Subcutaneous abdominal adipose tissue (tissue), 5 donors: ENCODE results near the gene PMEPA1.

Experiments
- H3K27ac ChIP-seq: one replicate; pipeline ENCODE4 v1.7.0; 2013; ENCODE audit warnings: low read depth, mild to moderate bottlenecking, inconsistent platforms, low read length, moderate library complexity
- H3K27me3 ChIP-seq, 5 donors: one replicate each; pipeline ENCODE4 v1.7.0; 2013; ENCODE audit warnings: low read length in 5 of 5, inconsistent platforms in 1 of 5; ENCODE audit not compliant: control insufficient read depth in 5 of 5, insufficient read depth in 4 of 5
- H3K36me3 ChIP-seq, 5 donors: one replicate each; pipeline ENCODE4 v1.7.0; 2013; ENCODE audit warnings: low read length in 5 of 5; ENCODE audit not compliant: control insufficient read depth in 5 of 5, insufficient read depth in 5 of 5
- H3K4me1 ChIP-seq, 5 donors: one replicate each; pipeline ENCODE4 v1.7.0; 2013; ENCODE audit warnings: low read length in 5 of 5, mild to moderate bottlenecking in 3 of 5, moderate library complexity in 1 of 5; ENCODE audit not compliant: control insufficient read depth in 5 of 5, insufficient read depth in 5 of 5
- H3K4me3 ChIP-seq, 5 donors: one replicate each; pipeline ENCODE4 v1.7.0; 2013; ENCODE audit warnings: low read length in 5 of 5, low read depth in 1 of 5
- H3K9ac ChIP-seq, 5 donors: one replicate each; pipeline ENCODE4 v1.7.0; 2013; ENCODE audit warnings: low read length in 5 of 5, mild to moderate bottlenecking in 4 of 5, moderate library complexity in 3 of 5
- H3K9me3 ChIP-seq, 5 donors: one replicate each; pipeline ENCODE4 v1.7.0; 2013; ENCODE audit warnings: low read length in 5 of 5; ENCODE audit not compliant: control insufficient read depth in 5 of 5
- donor health status: healthy.
- donor health status: healthy.
- donor health status: healthy.
- donor health status: healthy.
- donor health status: healthy.

Gene PMEPA1

GRCh38 chr20:57615445-57615811, 94.4 kb downstream of the PMEPA1 start:
- H3K9ac ChIP-seq: no peak overlapping the region
- H3K27ac ChIP-seq: no peak overlapping the region
- H3K4me1 ChIP-seq: peaks cover 0 to 27% (median 13%) of the 10 kb centered on the region in 5 donors
- no peaks in the 10 kb centered on the region for H3K9me3 ChIP-seq
- H3K27me3 ChIP-seq: peaks cover 0 to 5% (median 0%) of the 10 kb centered on the region in 5 donors
- peaks cover 0 to 5% (median 0%) of the 10 kb centered on the region in 5 donors for H3K36me3 ChIP-seq
- H3K4me3 ChIP-seq: no peak overlapping the region

- Histone ChIP-seq H3K27ac (no peak overlapping the region), H3K36me3 (peaks cover 0 to 5% (median 0%) of the 10 kb centered on the region in 5 donors), H3K9me3 (no peaks in the 10 kb centered on the region), H3K27me3 (peaks cover 0 to 5% (median 0%) of the 10 kb centered on the region in 5 donors), H3K4me1 (peaks cover 0 to 28% (median 17%) of the 10 kb centered on the region in 5 donors), H3K4me3 (no peak overlapping the region), H3K9ac (no peak overlapping the region)
Observed at GRCh38 chr20:57614490-57615444, 95.0 kb downstream of the PMEPA1 start.

- Histone ChIP-seq H3K4me3 (no peak overlapping the region), H3K27me3 (peaks cover 0 to 7% (median 2%) of the 10 kb centered on the region in 5 donors), H3K27ac (no peak overlapping the region), H3K36me3 (peaks cover 0 to 5% (median 0%) of the 10 kb centered on the region in 5 donors), H3K9ac (no peak overlapping the region), H3K4me1 (peaks cover 0 to 22% (median 12%) of the 10 kb centered on the region in 5 donors), H3K9me3 (no peaks in the 10 kb centered on the region)
Observed at GRCh38 chr20:57613481-57613921, 96.3 kb downstream of the PMEPA1 start.

- H3K9me3 ChIP-seq: no peaks in the 10 kb centered on the region
- peaks cover 0 to 5% (median 0%) of the 10 kb centered on the region in 5 donors for H3K36me3 ChIP-seq
- peaks cover 0 to 18% (median 12%) of the 10 kb centered on the region in 5 donors for H3K4me1 ChIP-seq
- H3K27me3 ChIP-seq: peaks cover 0 to 5% (median 2%) of the 10 kb centered on the region in 5 donors
- no peak overlapping the region for H3K4me3 ChIP-seq
- H3K27ac ChIP-seq: no peak overlapping the region
- H3K9ac ChIP-seq: no peak overlapping the region
Observed at GRCh38 chr20:57612916-57613315, 96.9 kb downstream of the PMEPA1 start.

- H3K36me3 ChIP-seq: peaks cover 0 to 5% (median 0%) of the 10 kb centered on the region in 5 donors
- peaks cover 0 to 18% (median 12%) of the 10 kb centered on the region in 5 donors for H3K4me1 ChIP-seq
- peaks cover 0 to 5% (median 2%) of the 10 kb centered on the region in 5 donors for H3K27me3 ChIP-seq
- no peak overlapping the region for H3K9ac ChIP-seq
- no peak overlapping the region for H3K4me3 ChIP-seq
- no peak overlapping the region for H3K27ac ChIP-seq
- no peaks in the 10 kb centered on the region for H3K9me3 ChIP-seq
Observed at GRCh38 chr20:57612436-57612835, 97.4 kb downstream of the PMEPA1 start.

GRCh38 chr20:57611586-57612311, 98.1 kb downstream of the PMEPA1 start:
- H3K4me1 ChIP-seq: peaks cover 0 to 18% (median 12%) of the 10 kb centered on the region in 5 donors
- H3K27me3 ChIP-seq: peaks cover 0 to 5% (median 2%) of the 10 kb centered on the region in 5 donors
- H3K9ac ChIP-seq: no peak overlapping the region
- H3K27ac ChIP-seq: no peak overlapping the region
- H3K4me3 ChIP-seq: no peak overlapping the region
- no peaks in the 10 kb centered on the region for H3K9me3 ChIP-seq
- H3K36me3 ChIP-seq: peaks cover 0 to 5% (median 0%) of the 10 kb centered on the region in 5 donors

- peaks cover 0 to 5% (median 0%) of the 10 kb centered on the region in 5 donors for H3K36me3 ChIP-seq
- H3K9me3 ChIP-seq: no peaks in the 10 kb centered on the region
- H3K4me1 ChIP-seq: peaks cover 0 to 18% (median 12%) of the 10 kb centered on the region in 5 donors
- no peak overlapping the region for H3K27ac ChIP-seq
- H3K4me3 ChIP-seq: no peak overlapping the region
- H3K9ac ChIP-seq: no peak overlapping the region
- H3K27me3 ChIP-seq: peaks cover 0 to 4% (median 2%) of the 10 kb centered on the region in 5 donors
Observed at GRCh38 chr20:57610261-57610952, 99.4 kb downstream of the PMEPA1 start.

- H3K4me3 ChIP-seq: no peak overlapping the region
- no peaks in the 10 kb centered on the region for H3K9me3 ChIP-seq
- H3K36me3 ChIP-seq: peaks cover 0 to 1% (median 0%) of the 10 kb centered on the region in 5 donors
- peaks cover 0 to 18% (median 12%) of the 10 kb centered on the region in 5 donors for H3K4me1 ChIP-seq
- H3K27me3 ChIP-seq: peaks cover 0 to 4% (median 0%) of the 10 kb centered on the region in 5 donors
- H3K9ac ChIP-seq: no peak overlapping the region
- no peak overlapping the region for H3K27ac ChIP-seq
Observed at GRCh38 chr20:57609842-57610167, 100.0 kb downstream of the PMEPA1 start.

- no peak overlapping the region for H3K9ac ChIP-seq
- peaks cover 0 to 4% (median 0%) of the 10 kb centered on the region in 5 donors for H3K27me3 ChIP-seq
- no peaks in the 10 kb centered on the region for H3K36me3 ChIP-seq
- no peaks in the 10 kb centered on the region for H3K9me3 ChIP-seq
- no peak overlapping the region for H3K4me3 ChIP-seq
- H3K27ac ChIP-seq: no peak overlapping the region
- peaks cover 0 to 18% (median 12%) of the 10 kb centered on the region in 5 donors for H3K4me1 ChIP-seq
Observed at GRCh38 chr20:57609086-57609841, 100.6 kb downstream of the PMEPA1 start.
